Kasumi-1 (cell line): ENCODE measurements around the gene COL18A1.
"Not testable (repeated sequence)": the region's sequence is repeated elsewhere in the genome, so short reads cannot be mapped to it uniquely, and the experiment has no call there.

Experiments used
- DNase-seq, 2 experiments: peaks; one replicate each; lab custom pipeline; 2025; lab: John Stamatoyannopoulos, UW

COL18A1 gene

GRCh38 chr21:45404730-45405270 is at the start of gene COL18A1:
TSS of gene COL18A1 (plus strand) at chr21:45405165. CDS start at chr21:45405231, 66 bp downstream.
- DNase-seq, result no peak

- no peak for DNase-seq
Observed at GRCh38 chr21:45355573-45355972, 49.4 kb upstream of the COL18A1 start.

- no peak for DNase-seq
Observed at GRCh38 chr21:45356251-45356650, 48.7 kb upstream of the COL18A1 start.

GRCh38 chr21:45356653-45357435 is 48.1 kb upstream of the COL18A1 start:
- no peak for DNase-seq

GRCh38 chr21:45357436-45358260 is 47.3 kb upstream of the COL18A1 start:
- DNase-seq, result no peak

- DNase-seq, result no peak
Observed at GRCh38 chr21:45358261-45358670, 46.7 kb upstream of the COL18A1 start.

- DNase-seq, result no peak
Observed at GRCh38 chr21:45358711-45359310, 46.2 kb upstream of the COL18A1 start.

- DNase-seq, result no peak
Observed at GRCh38 chr21:45359451-45360217, 45.3 kb upstream of the COL18A1 start.

GRCh38 chr21:45361033-45361997 is 43.6 kb upstream of the COL18A1 start:
- DNase-seq, result no peak

GRCh38 chr21:45362077-45362747 is 42.8 kb upstream of the COL18A1 start:
- DNase-seq, result no peak

GRCh38 chr21:45362748-45363145 is 42.2 kb upstream of the COL18A1 start:
- no peak for DNase-seq

GRCh38 chr21:45363272-45363671 is 41.7 kb upstream of the COL18A1 start:
- not testable (repeated sequence) for DNase-seq

GRCh38 chr21:45363921-45364467 is 41.0 kb upstream of the COL18A1 start:
- peak in 1 of 2 experiments; percentile 14 for DNase-seq

GRCh38 chr21:45364468-45365185 is 40.3 kb upstream of the COL18A1 start:
- no peak for DNase-seq

GRCh38 chr21:45365186-45365607 is 39.8 kb upstream of the COL18A1 start:
- no peak for DNase-seq

- no peak for DNase-seq
Observed at GRCh38 chr21:45365608-45366241, 39.2 kb upstream of the COL18A1 start.

GRCh38 chr21:45366476-45366875 is 38.5 kb upstream of the COL18A1 start:
- DNase-seq, result no peak

- DNase-seq, result no peak
Observed at GRCh38 chr21:45366931-45367401, 38.0 kb upstream of the COL18A1 start.
